ENCODE results near the gene CACNA2D3. TPM values are rescaled to one million over a fixed set of nuclear protein-coding genes. Genes with fewer than 3 reads are reported as not detected.

Gene CACNA2D3
- polyA plus RNA-seq, 3 donors: 8.3 to 21.5 (median 10.4) TPM

DNA sequence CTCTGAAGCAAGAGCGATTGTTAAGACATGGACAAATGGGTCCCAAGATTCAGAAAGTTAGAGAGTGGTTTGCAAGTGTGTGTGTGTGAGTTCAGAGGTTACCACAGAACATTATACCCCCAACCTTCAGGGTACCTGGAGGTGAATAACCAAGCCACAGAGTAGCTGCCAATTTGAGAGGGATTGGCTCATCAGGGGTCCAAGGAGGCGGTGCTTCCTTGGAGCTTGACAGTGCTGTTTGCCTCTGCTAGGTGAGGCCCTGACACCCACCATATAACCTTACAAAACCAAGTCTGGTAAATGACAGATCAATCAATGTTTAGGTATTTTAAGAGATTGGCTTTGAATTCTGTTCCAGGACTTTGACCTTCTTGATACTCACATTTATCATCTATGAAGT lies 769.8 kb downstream of the CACNA2D3 start:
- Mint-ChIP-seq H3K36me3 (no peaks in the 10 kb centered on the region), H3K4me1 (no peaks in the 10 kb centered on the region), H3K27ac (no peak overlapping the region), H3K4me3 (no peak overlapping the region), H3K27me3 (ENCODE audit: low read depth in 3 of 3) (peaks cover 2 to 8% (median 4%) of the 10 kb centered on the region in 3 donors), H3K9me3 (peaks cover 0 to 5% (median 4%) of the 10 kb centered on the region in 7 donors)
- WGBS (ENCODE audit: insufficient coverage): no CpG with 5 or more reads among the region's 2 CpGs
- Histone ChIP-seq H3K27me3 (ENCODE audit: control insufficient read depth in 2 of 2, insufficient read depth in 2 of 2, low read length in 2 of 2) (no peaks in the 10 kb centered on the region), H3K4me2 (replicated peaks; ENCODE audit: extremely low read depth, low read length, poor library complexity, severe bottlenecking) (no peak overlapping the region), H3K79me2 (ENCODE audit: insufficient read depth, low read length) (no peaks in the 10 kb centered on the region), H4K20me1 (ENCODE audit: insufficient read depth, low read length) (no peaks in the 10 kb centered on the region), H3K4me1 (ENCODE audit: control insufficient read depth in 1 of 2, insufficient read depth in 2 of 2, low read length in 2 of 2) (no peaks in the 10 kb centered on the region), H3K27ac (ENCODE audit: low read depth in 1 of 2, low read length in 2 of 2) (no peak overlapping the region), H3K4me3 (replicated peaks in 1 of 3; ENCODE audit: low read depth in 2 of 3, low read length in 3 of 3) (no peak overlapping the region), H2AFZ (ENCODE audit: insufficient read depth, low read depth, low read length, poor library complexity, severe bottlenecking) (no peak overlapping the region), H3K36me3 (replicated peaks in 1 of 2; ENCODE audit: control insufficient read depth in 1 of 2, insufficient read depth in 2 of 2, low read length in 2 of 2) (no peaks in the 10 kb centered on the region), H3K9ac (ENCODE audit: insufficient read depth, low read length, poor library complexity, severe bottlenecking) (no peak overlapping the region), H3K9me3 (replicated peaks in 1 of 2; ENCODE audit: control insufficient read depth in 1 of 2, insufficient read depth in 1 of 2, low read length in 2 of 2) (no peaks in the 10 kb centered on the region)
- DNase-seq: no peak
- intact Hi-C loops (cut with micrococcal nuclease): no loop called here
- TF ChIP-seq, protein P1, sequence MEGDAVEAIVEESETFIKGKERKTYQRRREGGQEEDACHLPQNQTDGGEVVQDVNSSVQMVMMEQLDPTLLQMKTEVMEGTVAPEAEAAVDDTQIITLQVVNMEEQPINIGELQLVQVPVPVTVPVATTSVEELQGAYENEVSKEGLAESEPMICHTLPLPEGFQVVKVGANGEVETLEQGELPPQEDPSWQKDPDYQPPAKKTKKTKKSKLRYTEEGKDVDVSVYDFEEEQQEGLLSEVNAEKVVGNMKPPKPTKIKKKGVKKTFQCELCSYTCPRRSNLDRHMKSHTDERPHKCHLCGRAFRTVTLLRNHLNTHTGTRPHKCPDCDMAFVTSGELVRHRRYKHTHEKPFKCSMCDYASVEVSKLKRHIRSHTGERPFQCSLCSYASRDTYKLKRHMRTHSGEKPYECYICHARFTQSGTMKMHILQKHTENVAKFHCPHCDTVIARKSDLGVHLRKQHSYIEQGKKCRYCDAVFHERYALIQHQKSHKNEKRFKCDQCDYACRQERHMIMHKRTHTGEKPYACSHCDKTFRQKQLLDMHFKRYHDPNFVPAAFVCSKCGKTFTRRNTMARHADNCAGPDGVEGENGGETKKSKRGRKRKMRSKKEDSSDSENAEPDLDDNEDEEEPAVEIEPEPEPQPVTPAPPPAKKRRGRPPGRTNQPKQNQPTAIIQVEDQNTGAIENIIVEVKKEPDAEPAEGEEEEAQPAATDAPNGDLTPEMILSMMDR (IDR thresholded peaks at IDR 0.05): no peak

GRCh38 chr3:54895613-54896012 lies 773.3 kb downstream of the CACNA2D3 start:
- no peak overlapping the region for H3K4me3 Mint-ChIP-seq
- DNase-seq: no peak
- peaks cover 0 to 2% (median 0%) of the 10 kb centered on the region in 7 donors for H3K9me3 Mint-ChIP-seq
- intact Hi-C loops (cut with micrococcal nuclease): no loop called here
- no peak overlapping the region for H2AFZ ChIP-seq (ENCODE audit: insufficient read depth, low read depth, low read length, poor library complexity, severe bottlenecking)
- H3K27ac ChIP-seq (ENCODE audit: low read depth in 1 of 2, low read length in 2 of 2): no peak overlapping the region
- H3K9me3 ChIP-seq (replicated peaks in 1 of 2; ENCODE audit: control insufficient read depth in 1 of 2, insufficient read depth in 1 of 2, low read length in 2 of 2): no peaks in the 10 kb centered on the region
- no peaks in the 10 kb centered on the region for H4K20me1 ChIP-seq (ENCODE audit: insufficient read depth, low read length)
- no peaks in the 10 kb centered on the region for H3K4me1 ChIP-seq (ENCODE audit: control insufficient read depth in 1 of 2, insufficient read depth in 2 of 2, low read length in 2 of 2)
- WGBS (ENCODE audit: insufficient coverage): 95% methylated on average over 4 of the region's 4 CpGs
- H3K4me3 ChIP-seq (replicated peaks in 1 of 3; ENCODE audit: low read depth in 2 of 3, low read length in 3 of 3): no peak overlapping the region
- H3K4me1 Mint-ChIP-seq: no peaks in the 10 kb centered on the region
- H3K36me3 ChIP-seq (replicated peaks in 1 of 2; ENCODE audit: control insufficient read depth in 1 of 2, insufficient read depth in 2 of 2, low read length in 2 of 2): no peaks in the 10 kb centered on the region
- H3K79me2 ChIP-seq (ENCODE audit: insufficient read depth, low read length): no peaks in the 10 kb centered on the region
- H3K27ac Mint-ChIP-seq: no peak overlapping the region
- H3K27me3 Mint-ChIP-seq (ENCODE audit: low read depth in 3 of 3): peaks cover 0 to 9% (median 8%) of the 10 kb centered on the region in 3 donors
- TF ChIP-seq, protein P1 (IDR thresholded peaks at IDR 0.05): no peak
- no peak overlapping the region for H3K4me2 ChIP-seq (replicated peaks; ENCODE audit: extremely low read depth, low read length, poor library complexity, severe bottlenecking)
- no peaks in the 10 kb centered on the region for H3K27me3 ChIP-seq (ENCODE audit: control insufficient read depth in 2 of 2, insufficient read depth in 2 of 2, low read length in 2 of 2)
- no peaks in the 10 kb centered on the region for H3K36me3 Mint-ChIP-seq
- H3K9ac ChIP-seq (ENCODE audit: insufficient read depth, low read length, poor library complexity, severe bottlenecking): no peak overlapping the region

Measured in CD14-positive monocyte (primary cell).